ENCODE measurements around the gene GALNT16.
"Not testable (repeated sequence)": the region's sequence is repeated elsewhere in the genome, so short reads cannot be mapped to it uniquely, and the experiment has no call there.

GALNT16 gene

GRCh38 chr14:69285661-69286255 lies 25.8 kb downstream of the GALNT16 start:
- DNase-seq (ENCODE audit: low read depth, low spot score) = no peak

GRCh38 chr14:69287098-69288010 lies 27.4 kb downstream of the GALNT16 start:
- DNase-seq (ENCODE audit: low read depth, low spot score) = no peak

- no peak for DNase-seq (ENCODE audit: low read depth, low spot score)
These were observed 28.2 kb downstream of the GALNT16 start for GRCh38 chr14:69288011-69288771.

GRCh38 chr14:69288956-69289705 lies 29.2 kb downstream of the GALNT16 start:
- no peak for DNase-seq (ENCODE audit: low read depth, low spot score)

GRCh38 chr14:69289811-69290520 lies 30.0 kb downstream of the GALNT16 start:
- no peak for DNase-seq (ENCODE audit: low read depth, low spot score)

GRCh38 chr14:69290881-69291280 lies 30.9 kb downstream of the GALNT16 start:
- not testable (repeated sequence) for DNase-seq (ENCODE audit: low read depth, low spot score)

- DNase-seq (ENCODE audit: low read depth, low spot score) = no peak
These were observed 31.4 kb downstream of the GALNT16 start for GRCh38 chr14:69291396-69291795.

- DNase-seq (ENCODE audit: low read depth, low spot score) = no peak
These were observed 32.1 kb downstream of the GALNT16 start for GRCh38 chr14:69291891-69292561.

- DNase-seq (ENCODE audit: low read depth, low spot score) = no peak
These were observed 38.4 kb downstream of the GALNT16 start for GRCh38 chr14:69298131-69299071.

GRCh38 chr14:69299286-69300035 lies 39.5 kb downstream of the GALNT16 start:
- no peak for DNase-seq (ENCODE audit: low read depth, low spot score)

GRCh38 chr14:69300601-69301221 lies 40.8 kb downstream of the GALNT16 start:
- no peak for DNase-seq (ENCODE audit: low read depth, low spot score)

GRCh38 chr14:69303086-69303485 lies 43.1 kb downstream of the GALNT16 start:
- no peak for DNase-seq (ENCODE audit: low read depth, low spot score)

GRCh38 chr14:69312608-69313007 lies 52.6 kb downstream of the GALNT16 start:
- DNase-seq (ENCODE audit: low read depth, low spot score) = no peak

- DNase-seq (ENCODE audit: low read depth, low spot score) = no peak
These were observed 53.2 kb downstream of the GALNT16 start for GRCh38 chr14:69313176-69313575.

GRCh38 chr14:69314327-69314726 lies 54.4 kb downstream of the GALNT16 start:
- no peak for DNase-seq (ENCODE audit: low read depth, low spot score)

GRCh38 chr14:69315301-69315700 lies 55.3 kb downstream of the GALNT16 start:
- DNase-seq (ENCODE audit: low read depth, low spot score) = no peak

- no peak for DNase-seq (ENCODE audit: low read depth, low spot score)
These were observed 56.6 kb downstream of the GALNT16 start for GRCh38 chr14:69316449-69317101.

Measured in iPS DF 19.7 (cell line).